Fibroblast of upper back skin (primary cell): Measurements from ENCODE around the gene GLCCI1.

Experiments
- DNase-seq: peaks from one replicate; pipeline ENCODE4 v3.0.0-alpha.2; 2013

The GLCCI1 gene

GRCh38 chr7:7964250-7964649 is 4.3 kb upstream of the GLCCI1 start:
- DNase-seq = no peak

DNA sequence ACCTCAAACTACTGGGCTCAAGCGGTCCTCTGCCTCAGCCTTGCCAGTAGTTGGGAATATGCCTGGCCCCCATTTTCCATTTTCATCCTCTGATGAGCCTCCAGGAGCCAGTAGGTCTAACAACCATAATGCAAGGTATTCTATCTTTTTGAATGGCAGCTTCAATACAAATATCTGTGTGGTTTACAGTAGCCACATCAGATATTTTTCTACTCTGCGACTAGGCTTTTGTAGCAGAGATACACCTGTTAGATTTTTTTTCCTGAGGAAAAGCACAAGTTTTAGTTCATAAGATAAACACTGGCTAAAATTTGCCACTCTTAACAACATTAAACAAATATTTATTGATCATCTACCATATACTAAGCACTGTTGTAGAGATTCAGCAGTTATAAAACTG is 3.9 kb upstream of the GLCCI1 start:
- DNase-seq = no peak

GRCh38 chr7:7965301-7965700 is 3.3 kb upstream of the GLCCI1 start:
- DNase-seq = no peak

- no peak for DNase-seq
Measured at GRCh38 chr7:7966141-7966734, 2.4 kb upstream of the GLCCI1 start.

- no peak for DNase-seq
Measured at GRCh38 chr7:7967886-7968543, 581 bp upstream of the GLCCI1 start.

DNA sequence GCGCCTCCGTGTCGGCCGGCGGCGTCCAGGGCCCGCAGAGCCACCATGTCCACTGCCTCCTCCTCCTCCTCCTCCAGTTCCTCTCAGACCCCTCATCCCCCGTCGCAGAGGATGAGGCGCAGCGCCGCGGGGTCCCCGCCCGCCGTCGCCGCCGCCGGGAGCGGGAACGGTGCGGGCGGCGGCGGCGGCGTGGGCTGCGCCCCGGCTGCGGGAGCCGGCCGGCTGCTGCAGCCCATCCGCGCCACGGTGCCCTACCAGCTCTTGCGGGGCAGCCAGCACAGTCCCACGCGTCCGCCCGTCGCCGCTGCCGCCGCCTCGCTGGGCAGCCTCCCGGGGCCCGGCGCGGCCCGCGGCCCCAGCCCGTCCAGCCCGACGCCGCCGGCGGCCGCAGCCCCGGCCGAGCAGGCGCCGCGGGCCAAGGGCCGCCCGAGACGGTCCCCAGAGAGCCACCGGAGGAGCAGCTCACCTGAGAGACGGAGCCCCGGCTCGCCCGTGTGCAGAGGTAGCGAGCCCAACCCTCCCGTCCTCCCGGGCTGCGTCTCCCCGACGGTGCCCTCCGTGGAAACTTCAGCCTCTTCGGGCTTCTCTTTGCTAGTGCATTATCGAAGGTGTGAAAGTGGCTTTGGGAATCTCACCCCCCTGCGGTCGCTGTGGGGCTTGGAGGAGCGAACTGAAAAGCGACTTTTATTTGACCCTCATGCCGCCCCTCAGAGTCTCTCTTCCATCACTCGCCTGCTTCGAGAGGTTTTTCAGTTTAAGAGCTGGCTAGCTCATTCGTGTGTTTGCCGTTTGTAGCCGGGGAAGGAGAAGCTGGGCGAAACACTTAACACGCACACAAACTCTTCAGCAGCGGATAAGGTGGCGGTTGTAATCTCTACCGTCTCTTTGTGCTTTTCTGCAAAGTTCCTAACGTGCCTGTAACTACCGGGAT is 975 bp downstream of the GLCCI1 start:
- DNase-seq = peak; percentile 15

DNA sequence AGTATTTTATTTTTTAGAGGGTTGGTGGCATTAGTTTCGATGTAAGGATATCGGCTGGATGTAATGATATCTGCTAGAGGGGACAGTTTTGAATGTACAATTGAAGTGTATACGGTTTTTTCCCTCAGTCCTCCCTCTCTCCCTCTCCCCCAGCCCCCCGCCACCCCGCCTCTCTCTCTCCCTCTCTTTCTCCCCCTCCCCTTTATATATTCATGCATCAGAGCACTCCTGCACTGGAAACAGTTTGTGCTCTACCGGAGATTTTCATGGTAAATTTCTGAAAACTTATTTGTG is 1.6 kb downstream of the GLCCI1 start:
- DNase-seq = no peak

DNA sequence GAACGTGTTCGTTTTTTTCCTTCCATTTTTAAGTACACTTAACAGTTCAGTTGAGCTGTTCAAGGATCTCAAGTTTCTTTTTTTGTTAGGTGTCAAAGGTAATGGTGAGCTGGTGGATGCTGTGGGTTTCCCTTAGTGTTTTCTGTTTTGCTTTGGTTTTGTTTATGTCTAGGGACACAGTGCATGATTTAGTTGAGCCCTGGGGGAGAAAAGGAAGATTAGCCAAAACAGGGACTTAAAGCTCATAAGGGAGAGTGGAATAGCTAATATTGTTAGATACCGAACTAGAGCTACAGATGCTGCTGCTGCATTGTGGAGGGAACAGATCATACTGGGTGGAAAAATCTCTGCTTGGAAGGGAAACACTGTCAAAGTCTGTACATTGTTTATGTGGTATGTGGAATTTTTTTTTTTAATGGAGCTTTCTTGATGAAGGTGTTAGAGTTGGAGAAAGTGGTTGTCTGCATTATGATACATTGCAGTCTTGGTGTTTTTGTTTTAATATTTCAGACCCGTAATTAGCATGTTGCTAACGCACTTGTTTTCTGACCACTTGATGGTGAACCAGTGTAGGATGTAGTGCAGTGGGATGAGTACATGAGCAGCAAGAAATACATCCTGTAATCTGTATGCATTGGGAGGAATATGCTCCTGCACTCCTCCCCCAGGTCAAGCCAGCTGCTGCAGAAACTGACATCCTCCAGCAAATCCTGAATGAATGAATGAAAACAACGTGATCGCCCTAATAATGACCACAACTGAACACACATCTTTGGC is 2.1 kb downstream of the GLCCI1 start:
- no peak for DNase-seq

DNA sequence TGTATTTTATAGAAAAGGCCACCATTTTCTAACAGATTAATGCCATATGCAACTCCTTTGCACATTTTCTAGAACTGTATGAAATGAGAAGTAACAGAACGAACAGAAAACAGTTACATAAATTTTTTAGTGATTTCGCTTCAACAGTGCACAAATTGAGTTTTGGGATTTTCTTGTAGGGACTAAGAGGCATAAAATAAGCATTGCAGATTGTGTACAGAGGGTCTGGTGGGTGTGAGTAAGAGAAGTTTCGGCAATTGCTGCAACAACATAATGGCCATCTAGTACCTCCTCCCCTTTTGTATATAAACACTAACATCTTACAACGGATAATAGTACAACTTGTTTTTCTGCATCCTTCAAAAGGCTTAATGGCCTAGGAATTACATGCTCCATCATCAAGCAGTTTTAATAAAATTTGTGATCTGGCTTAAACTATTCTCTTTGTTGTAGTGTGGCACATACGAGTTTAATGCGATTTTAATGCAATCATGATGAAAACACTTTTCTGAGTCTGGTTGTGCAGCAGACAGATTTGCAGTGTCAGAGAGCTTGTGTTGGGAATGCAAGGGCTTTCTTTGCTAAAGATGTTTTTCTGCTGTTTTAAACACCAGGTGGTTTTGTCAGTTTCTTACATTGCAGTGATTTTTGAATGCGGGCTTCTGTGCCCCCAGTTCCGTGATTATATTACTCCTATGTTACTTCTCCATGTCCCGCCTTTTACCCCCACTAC is 2.9 kb downstream of the GLCCI1 start:
- DNase-seq = no peak

DNA sequence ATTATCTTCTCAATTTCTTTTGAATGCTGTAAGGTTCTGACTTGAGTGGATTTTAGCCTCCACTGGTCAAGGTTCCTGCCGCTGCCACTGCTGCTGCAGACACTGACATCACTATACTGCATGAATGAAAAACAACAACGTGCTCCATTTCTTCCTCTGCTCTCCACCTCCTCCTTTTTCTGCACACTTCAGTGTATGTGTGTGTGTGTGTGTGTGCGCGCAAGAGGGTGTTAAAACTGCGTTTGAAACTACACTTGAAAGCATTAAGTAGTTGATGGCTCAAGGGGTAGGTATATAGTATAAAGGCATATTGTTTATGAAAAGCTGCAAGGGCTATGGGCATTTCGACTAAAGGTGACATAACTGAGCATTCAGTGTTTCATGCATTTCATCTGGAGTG is 3.5 kb downstream of the GLCCI1 start:
- no peak for DNase-seq

- DNase-seq = no peak
Measured at GRCh38 chr7:7972922-7973594, 4.5 kb downstream of the GLCCI1 start.

- no peak for DNase-seq
Measured at GRCh38 chr7:7976677-7977076, 8.1 kb downstream of the GLCCI1 start.

GRCh38 chr7:7977774-7978173 is 9.2 kb downstream of the GLCCI1 start:
- DNase-seq = no peak

GRCh38 chr7:7978860-7979259 is 10.3 kb downstream of the GLCCI1 start:
- no peak for DNase-seq

DNA sequence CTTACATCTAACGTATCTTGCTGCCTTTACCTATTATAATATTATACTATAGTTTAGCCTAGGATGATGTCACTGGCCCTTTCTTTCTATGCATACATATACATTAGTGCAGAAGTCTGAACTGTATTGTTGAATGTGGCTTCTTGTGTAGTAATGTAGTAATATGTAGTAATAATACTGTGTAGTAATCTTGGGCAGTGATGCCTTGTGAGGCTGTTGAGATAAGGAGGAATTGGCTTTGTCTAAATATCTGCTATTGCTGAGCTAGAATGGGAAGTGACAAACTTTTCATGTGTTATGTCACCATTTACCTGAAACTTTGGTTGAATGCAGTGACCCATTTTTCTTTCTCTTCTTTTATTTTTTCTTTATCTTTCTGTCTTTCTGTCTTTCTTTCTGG is 11.0 kb downstream of the GLCCI1 start:
- no peak for DNase-seq

- no peak for DNase-seq
Measured at GRCh38 chr7:7980134-7980533, 11.5 kb downstream of the GLCCI1 start.

DNA sequence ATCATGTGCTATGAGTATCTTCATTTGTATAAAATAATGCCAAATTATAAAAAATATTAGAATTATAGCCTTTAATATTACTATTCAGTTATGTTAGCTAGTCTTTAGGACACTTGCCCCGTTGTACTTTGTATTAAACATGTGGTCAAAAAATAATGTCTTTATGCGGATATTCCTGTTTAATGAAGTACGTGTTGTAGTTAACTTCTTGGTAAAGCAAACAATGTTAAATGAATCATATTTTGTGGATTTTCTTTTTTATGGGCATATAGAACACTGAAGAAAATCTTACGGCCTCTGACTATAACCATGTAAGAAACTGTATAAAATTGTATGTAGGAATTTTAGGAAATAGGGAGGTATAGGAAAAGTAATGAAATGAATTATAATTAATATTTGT is 14.3 kb downstream of the GLCCI1 start:
- no peak for DNase-seq

- no peak for DNase-seq
Measured at GRCh38 chr7:7984424-7984823, 15.8 kb downstream of the GLCCI1 start.

DNA sequence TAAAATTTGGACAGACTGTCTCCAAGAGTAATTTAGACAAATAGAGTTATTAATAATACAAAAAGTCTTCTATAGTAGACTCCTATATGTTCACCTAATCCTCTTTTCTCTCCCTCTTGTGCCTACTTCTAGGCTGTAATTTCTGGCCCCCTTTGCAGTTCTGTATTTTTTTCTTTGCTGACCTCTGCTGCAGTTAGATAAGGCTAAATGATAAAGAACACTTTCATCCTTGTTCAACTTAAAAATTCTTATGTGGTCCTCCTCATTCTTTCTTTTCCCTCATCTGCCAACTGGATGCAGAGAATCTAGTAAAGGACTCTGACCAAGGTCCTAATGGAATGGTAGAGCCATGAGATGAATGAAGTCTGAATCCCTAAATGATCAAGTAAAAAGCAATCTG is 20.1 kb downstream of the GLCCI1 start:
- no peak for DNase-seq

- no peak for DNase-seq
Measured at GRCh38 chr7:7989133-7989532, 20.5 kb downstream of the GLCCI1 start.

GRCh38 chr7:7989616-7990440 is 21.2 kb downstream of the GLCCI1 start:
- no peak for DNase-seq
